Activated CD4-positive, alpha-beta T cell treated with anti-CD3 and anti-CD28 coated beads, Interleukin-2, Interleukin-4, amounts not matched to agents 100 ng/mL and 50 ng/mL, durations not matched to agents 16 hours and 8 hours (primary cell): ENCODE results near the gene PRAMEF6.
"Not testable (repeated sequence)": the region's sequence is repeated elsewhere in the genome, so short reads cannot be mapped to it uniquely, and the experiment has no call there.

Experiments
- DNase-seq: peaks from one replicate; pipeline ENCODE4 v3.0.0-alpha.2; 2020; ENCODE audit warnings: low spot score

Gene PRAMEF6

DNA sequence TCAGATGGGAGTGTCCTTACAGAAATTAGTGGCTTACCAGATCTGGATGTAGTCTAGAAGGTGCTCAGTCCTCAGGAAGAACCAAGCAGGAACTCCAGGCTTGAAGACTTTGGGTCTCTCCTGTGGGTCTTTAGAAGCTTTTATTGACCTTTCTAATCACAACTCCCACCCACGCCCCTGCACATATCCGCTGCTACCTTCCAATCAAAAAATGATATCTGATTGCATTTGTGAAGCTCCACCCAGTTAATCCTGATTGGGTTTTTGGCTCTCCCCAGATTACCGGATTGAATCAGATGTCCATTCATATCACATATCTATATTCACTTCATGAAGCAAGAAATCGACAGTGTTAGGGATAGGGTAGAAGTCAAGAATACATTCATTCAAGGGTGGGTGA, at the start of gene PRAMEF6:
Gene PRAMEF6 (minus strand): TSS at position 101 of the 400 bp plus-strand sequence. CDS start 5,062 bp downstream, outside the sequence.
- DNase-seq = not testable (repeated sequence)

- not testable (repeated sequence) for DNase-seq
Measured at GRCh38 chr1:12924368-12924767, 23.0 kb downstream of the PRAMEF6 start.

DNA sequence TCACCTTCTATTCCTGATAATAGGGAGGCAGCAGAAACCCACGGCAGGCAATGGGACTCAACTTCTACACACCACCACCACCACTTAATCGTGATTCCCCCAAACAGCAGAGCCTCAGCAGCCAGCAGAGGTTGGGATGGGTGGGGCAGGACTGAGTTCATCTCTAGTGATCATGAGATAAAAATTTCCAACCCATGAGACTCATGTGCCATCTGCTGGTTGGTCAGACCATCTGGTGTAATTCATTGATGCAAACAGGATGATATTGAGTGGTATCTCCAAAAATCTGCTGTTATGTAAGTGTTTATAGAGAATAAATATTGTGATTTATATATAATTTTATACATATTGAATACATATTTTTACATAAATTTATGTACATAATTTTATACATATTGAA, 25.6 kb downstream of the PRAMEF6 start:
- DNase-seq = not testable (repeated sequence)

GRCh38 chr1:12916310-12916709, 31.1 kb downstream of the PRAMEF6 start, which contains the start of gene PRAMEF7:
TSS of gene PRAMEF7 (plus strand) at chr1:12916610. CDS start at chr1:12917693, 1,083 bp downstream.
- not testable (repeated sequence) for DNase-seq

GRCh38 chr1:12903793-12904572, 43.4 kb downstream of the PRAMEF6 start:
- DNase-seq = not testable (repeated sequence)

DNA sequence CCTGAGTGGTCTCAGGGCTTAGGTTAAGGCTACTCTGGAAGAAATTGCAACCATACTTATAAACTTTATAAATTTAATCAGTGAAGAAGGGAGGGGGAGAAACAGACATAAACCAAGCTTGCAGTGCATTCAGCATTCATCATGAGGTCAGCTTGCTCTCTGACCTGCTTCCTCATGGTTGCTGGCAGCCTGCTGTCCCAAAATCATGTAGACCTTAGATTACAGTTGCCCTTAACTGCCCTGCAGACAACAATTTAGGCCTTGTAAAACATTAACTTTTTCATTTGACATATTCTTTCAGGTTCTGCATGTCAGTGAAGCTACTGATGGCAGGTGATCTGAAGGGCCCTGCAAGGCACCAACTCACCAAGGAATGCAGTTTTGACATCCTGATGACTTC, 48.2 kb downstream of the PRAMEF6 start:
- not testable (repeated sequence) for DNase-seq

DNA sequence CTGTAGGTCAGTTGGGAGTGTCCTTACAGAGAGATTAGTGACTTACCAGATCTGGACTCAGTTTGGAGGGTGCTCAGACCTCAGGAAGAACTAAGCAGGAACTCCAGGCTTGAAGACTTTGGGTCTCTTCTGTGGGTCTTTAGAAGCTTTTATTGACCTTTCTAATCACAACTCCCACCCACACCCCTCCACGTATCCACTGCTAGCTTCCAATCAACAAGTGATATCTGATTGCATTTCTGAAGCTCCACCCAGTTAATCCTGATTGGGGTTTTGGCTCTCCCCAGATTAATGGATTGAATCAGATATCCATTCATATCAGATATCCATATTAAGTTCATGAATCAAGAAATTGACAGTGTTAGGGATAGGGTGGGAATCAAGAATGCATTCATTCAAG, 49.2 kb downstream of the PRAMEF6 start, which contains the start of gene PRAMEF10:
Gene PRAMEF10 (minus strand): TSS at position 101 of the 400 bp plus-strand sequence. CDS start 2,423 bp downstream, outside the sequence.
- not testable (repeated sequence) for DNase-seq
